Measurements from ENCODE around the gene YPEL4. TPM values are rescaled to one million over a fixed set of nuclear protein-coding genes. Genes with fewer than 3 reads are reported as not detected.

The YPEL4 gene
- polyA plus RNA-seq, 1 of the 3 experiments (the other 2 are of a cell fraction), result 2.3 TPM

DNA sequence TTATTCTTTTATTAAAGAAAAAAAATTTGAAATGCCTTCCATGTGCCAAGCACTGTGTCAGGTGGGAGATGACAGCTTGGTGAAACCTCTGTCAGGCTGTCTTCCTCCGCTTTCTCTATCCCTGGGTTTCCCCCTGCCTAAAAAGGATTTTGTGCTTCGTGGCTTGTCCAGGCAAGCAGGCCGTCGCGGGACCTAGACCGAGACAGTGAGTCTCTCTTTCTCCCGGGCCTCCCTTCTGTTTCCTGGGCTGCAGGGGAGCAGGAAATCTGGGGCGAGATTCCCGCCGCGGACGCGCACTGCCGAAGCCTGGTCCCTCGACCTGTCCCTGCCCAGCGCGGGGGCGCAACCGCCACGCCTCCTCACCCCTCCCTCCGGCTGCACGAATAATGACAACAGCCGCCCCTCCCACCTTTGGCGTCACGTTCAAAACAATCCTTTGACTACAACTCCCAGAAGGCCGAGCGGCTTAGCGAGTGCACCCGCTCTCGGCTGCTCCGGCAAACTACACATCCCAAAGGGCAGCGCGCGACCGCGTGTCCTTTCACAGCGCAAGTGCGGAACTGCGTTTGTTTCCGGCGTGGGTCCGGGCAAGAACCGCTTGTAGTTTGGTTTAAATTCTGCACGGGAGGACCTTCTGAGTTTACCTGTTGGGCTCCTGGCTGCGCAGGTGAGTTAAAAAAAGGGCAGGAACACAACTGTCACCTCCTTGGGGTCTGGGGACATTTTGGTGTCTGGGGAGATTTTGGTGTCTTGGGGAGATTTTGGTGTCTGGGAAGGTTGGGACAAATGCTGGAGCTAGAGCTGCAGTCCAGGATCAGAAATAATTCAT is 7.7 kb upstream of the YPEL4 start, which contains the start of gene CLP1 (continued):
- TF ChIP-seq, protein P1, sequence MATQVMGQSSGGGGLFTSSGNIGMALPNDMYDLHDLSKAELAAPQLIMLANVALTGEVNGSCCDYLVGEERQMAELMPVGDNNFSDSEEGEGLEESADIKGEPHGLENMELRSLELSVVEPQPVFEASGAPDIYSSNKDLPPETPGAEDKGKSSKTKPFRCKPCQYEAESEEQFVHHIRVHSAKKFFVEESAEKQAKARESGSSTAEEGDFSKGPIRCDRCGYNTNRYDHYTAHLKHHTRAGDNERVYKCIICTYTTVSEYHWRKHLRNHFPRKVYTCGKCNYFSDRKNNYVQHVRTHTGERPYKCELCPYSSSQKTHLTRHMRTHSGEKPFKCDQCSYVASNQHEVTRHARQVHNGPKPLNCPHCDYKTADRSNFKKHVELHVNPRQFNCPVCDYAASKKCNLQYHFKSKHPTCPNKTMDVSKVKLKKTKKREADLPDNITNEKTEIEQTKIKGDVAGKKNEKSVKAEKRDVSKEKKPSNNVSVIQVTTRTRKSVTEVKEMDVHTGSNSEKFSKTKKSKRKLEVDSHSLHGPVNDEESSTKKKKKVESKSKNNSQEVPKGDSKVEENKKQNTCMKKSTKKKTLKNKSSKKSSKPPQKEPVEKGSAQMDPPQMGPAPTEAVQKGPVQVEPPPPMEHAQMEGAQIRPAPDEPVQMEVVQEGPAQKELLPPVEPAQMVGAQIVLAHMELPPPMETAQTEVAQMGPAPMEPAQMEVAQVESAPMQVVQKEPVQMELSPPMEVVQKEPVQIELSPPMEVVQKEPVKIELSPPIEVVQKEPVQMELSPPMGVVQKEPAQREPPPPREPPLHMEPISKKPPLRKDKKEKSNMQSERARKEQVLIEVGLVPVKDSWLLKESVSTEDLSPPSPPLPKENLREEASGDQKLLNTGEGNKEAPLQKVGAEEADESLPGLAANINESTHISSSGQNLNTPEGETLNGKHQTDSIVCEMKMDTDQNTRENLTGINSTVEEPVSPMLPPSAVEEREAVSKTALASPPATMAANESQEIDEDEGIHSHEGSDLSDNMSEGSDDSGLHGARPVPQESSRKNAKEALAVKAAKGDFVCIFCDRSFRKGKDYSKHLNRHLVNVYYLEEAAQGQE (IDR thresholded peaks at IDR 0.05; ENCODE audit: low read depth, low read length), result no peak
- TF ChIP-seq JUND (IDR thresholded peaks at IDR 0.05) (no peak), TCF12 (IDR thresholded peaks at IDR 0.05) (0 out of 2 replicates have a peak, but pooled peaks have one; percentile 6), RXRA (IDR thresholded peaks at IDR 0.05; ENCODE audit: borderline replicate concordance, low read depth) (no peak; the same call in 1 of the 2 replicates), SMC3 (IDR thresholded peaks at IDR 0.05; ENCODE audit: low read depth, low read length) (no peak), MAX (IDR thresholded peaks at IDR 0.05; ENCODE audit: low read depth) (peak; percentile 90), EZH2phosphoT487 (IDR thresholded peaks at IDR 0.05; ENCODE audit: borderline replicate concordance, low read depth) (no peak), YY1 (IDR thresholded peaks at IDR 0.05; ENCODE audit: low read depth) (no peak), NFIC (IDR thresholded peaks at IDR 0.05; ENCODE audit: borderline replicate concordance) (peak; percentile 10; the same call in 1 of the 2 replicates), ELF1 (IDR thresholded peaks at IDR 0.05) (peak; percentile 93)
- TF ChIP-seq, protein P2, sequence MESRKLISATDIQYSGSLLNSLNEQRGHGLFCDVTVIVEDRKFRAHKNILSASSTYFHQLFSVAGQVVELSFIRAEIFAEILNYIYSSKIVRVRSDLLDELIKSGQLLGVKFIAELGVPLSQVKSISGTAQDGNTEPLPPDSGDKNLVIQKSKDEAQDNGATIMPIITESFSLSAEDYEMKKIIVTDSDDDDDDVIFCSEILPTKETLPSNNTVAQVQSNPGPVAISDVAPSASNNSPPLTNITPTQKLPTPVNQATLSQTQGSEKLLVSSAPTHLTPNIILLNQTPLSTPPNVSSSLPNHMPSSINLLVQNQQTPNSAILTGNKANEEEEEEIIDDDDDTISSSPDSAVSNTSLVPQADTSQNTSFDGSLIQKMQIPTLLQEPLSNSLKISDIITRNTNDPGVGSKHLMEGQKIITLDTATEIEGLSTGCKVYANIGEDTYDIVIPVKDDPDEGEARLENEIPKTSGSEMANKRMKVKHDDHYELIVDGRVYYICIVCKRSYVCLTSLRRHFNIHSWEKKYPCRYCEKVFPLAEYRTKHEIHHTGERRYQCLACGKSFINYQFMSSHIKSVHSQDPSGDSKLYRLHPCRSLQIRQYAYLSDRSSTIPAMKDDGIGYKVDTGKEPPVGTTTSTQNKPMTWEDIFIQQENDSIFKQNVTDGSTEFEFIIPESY (IDR thresholded peaks at IDR 0.05; ENCODE audit: borderline replicate concordance, low read depth), result peak; percentile 94

- Histone ChIP-seq H3K9ac (peak overlapping the region; percentile 67; the same call in 1 of the 2 replicates), H3K36me3 (replicated peaks in 1 of 2; ENCODE audit: control insufficient read depth in 1 of 2, insufficient read depth in 2 of 2, low read length in 1 of 2) (peaks cover 21 to 22% of the 10 kb centered on the region in 2 experiments), H3K9me2 (no peaks in the 10 kb centered on the region), H3K79me2 (ENCODE audit: insufficient read depth) (peaks cover 36% of the 10 kb centered on the region), H3F3A (replicated peaks; ENCODE audit: insufficient read depth) (peaks cover 15% of the 10 kb centered on the region), H3K4me2 (peak overlapping the region; percentile 56), H2AFZ (ENCODE audit: low read depth) (peak overlapping the region; percentile 83), H3K9me3 (no peaks in the 10 kb centered on the region), H3K4me3 (ENCODE audit: low read depth in 2 of 2, low read length in 1 of 2) (peak overlapping the region; percentile 71 to 85), H3K27me3 (ENCODE audit: insufficient read depth) (no peaks in the 10 kb centered on the region), H3K4me1 (ENCODE audit: control insufficient read depth in 1 of 2, insufficient read depth in 2 of 2, low read depth in 1 of 2, low read length in 1 of 2) (peaks cover 0 to 2% of the 10 kb centered on the region in 2 experiments; a peak in 2 of 4 replicates), H4K20me1 (ENCODE audit: insufficient read depth) (no peaks in the 10 kb centered on the region), H3K27ac (ENCODE audit: low read depth in 2 of 2, low read length in 1 of 2) (peak overlapping the region; percentile 71 to 80)
- TF ChIP-seq EP300 (IDR thresholded peaks at IDR 0.05; ENCODE audit: borderline replicate concordance in 1 of 2, low read depth in 1 of 2, low read length in 1 of 2) (no peak), ELF1 (IDR thresholded peaks at IDR 0.05) (no peak), JUND (IDR thresholded peaks at IDR 0.05) (no peak), RCOR1 (IDR thresholded peaks at IDR 0.05; ENCODE audit: low read length) (no peak), EZH2phosphoT487 (IDR thresholded peaks at IDR 0.05; ENCODE audit: borderline replicate concordance, low read depth) (no peak), CHD2 (IDR thresholded peaks at IDR 0.05; ENCODE audit: low read length, partially characterized antibody) (no peak), POLR2AphosphoS5 (IDR thresholded peaks at IDR 0.05; ENCODE audit: low read depth, low read length) (no peak), FOXJ3 (CRISPR knock-in tag; IDR thresholded peaks at IDR 0.05) (no peak), IRF3 (IDR thresholded peaks at IDR 0.05; ENCODE audit: low read depth, low read length) (no peak), GATA2 (CRISPR knock-in tag; IDR thresholded peaks at IDR 0.05) (no peak), YY1 (IDR thresholded peaks at IDR 0.05; ENCODE audit: low read depth) (no peak), RXRA (IDR thresholded peaks at IDR 0.05; ENCODE audit: borderline replicate concordance, low read depth) (no peak), MEF2A (IDR thresholded peaks at IDR 0.05; ENCODE audit: borderline replicate concordance, low read depth) (no peak)
- TF ChIP-seq, protein P3, sequence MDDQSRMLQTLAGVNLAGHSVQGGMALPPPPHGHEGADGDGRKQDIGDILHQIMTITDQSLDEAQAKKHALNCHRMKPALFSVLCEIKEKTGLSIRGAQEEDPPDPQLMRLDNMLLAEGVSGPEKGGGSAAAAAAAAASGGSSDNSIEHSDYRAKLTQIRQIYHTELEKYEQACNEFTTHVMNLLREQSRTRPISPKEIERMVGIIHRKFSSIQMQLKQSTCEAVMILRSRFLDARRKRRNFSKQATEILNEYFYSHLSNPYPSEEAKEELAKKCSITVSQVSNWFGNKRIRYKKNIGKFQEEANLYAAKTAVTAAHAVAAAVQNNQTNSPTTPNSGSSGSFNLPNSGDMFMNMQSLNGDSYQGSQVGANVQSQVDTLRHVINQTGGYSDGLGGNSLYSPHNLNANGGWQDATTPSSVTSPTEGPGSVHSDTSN (IDR thresholded peaks at IDR 0.05), result no peak
- TF ChIP-seq, protein P4, sequence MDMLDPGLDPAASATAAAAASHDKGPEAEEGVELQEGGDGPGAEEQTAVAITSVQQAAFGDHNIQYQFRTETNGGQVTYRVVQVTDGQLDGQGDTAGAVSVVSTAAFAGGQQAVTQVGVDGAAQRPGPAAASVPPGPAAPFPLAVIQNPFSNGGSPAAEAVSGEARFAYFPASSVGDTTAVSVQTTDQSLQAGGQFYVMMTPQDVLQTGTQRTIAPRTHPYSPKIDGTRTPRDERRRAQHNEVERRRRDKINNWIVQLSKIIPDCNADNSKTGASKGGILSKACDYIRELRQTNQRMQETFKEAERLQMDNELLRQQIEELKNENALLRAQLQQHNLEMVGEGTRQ (IDR thresholded peaks at IDR 0.05; ENCODE audit: borderline replicate concordance, low read depth, low read length), result no peak
- ChIA-PET CTCF (interaction anchor here (1.1 to 2.7 kb wide), 5 partner anchors 10 to 199 kb away, joined by 3 to 14 read pairs (median 5); partner anchors contain the start of gene UBE2L6), POLR2A (no interaction called here)
- WGBS (ENCODE audit: low lambda C conversion rate), result 33% methylated on average over 5 of the region's 5 CpGs
- DNase-seq, result no peak
Observed at GRCh38 chr11:57656885-57657193, 7.1 kb upstream of the YPEL4 start.
